ENCODE data around the gene ERN1. TPM values are rescaled to one million over a fixed set of nuclear protein-coding genes. Genes with fewer than 3 reads are reported as not detected.

The ERN1 gene
- total RNA-seq, 2 donors from 2014 or later = 23.7 to 24.1 TPM

DNA sequence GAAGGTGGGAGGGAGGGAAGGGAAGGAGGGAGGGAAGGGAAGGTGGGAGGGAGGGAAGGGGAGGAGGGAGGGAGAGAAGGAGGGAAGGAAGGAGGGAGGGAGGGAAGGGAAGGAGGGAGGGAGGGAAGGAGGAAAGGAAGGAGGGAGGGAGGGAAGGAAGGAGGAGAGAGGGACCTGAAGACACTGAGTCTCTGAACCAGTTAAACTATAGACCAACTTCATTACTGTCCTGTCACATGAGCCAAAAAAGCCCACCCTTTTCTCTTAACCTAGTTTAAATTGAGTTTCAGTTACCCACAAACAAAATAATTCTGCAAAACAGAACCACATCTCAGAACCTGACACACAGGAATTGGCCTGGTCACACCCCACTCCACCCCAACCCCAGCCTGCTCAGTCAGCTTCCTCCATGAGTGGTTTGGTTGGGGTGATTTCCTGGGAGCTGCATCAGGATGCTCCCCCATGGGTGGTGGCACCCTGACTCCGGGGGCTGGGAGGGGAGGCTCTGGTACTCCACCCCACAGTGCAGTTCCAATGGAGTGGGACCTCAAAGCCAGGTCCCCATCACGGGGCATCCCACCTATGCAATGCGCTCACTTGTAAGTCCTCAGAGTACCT lies 136.5 kb downstream of the ERN1 start:
- Mint-ChIP-seq H3K9me3 (no peaks in the 10 kb centered on the region), H3K27ac (no peak overlapping the region), H3K36me3 (no peaks in the 10 kb centered on the region)
- peak in 1 of 2 donors; percentile 51 for DNase-seq (ENCODE audit: low spot score in 2 of 2)
- ATAC-seq = no peak

DNA sequence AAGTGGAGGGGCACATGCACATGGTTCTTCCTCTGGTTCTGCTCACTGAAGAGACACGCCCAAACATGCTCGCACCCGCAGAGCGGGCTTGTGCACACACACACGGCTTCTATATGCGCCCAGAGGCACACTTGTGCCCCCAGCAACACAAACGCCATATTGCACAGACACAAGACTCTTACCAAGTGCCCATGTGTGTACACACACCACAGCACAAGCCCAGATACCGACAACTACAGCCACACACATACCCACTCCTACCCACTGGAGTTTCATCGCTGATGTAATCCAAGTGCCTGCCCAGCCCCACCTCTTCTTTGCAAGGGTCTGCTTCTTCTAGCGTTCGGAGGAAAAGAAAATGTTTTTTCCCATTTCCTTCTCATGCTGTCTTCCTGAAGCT lies 138.3 kb downstream of the ERN1 start:
- Mint-ChIP-seq H3K9me3 (no peaks in the 10 kb centered on the region), H3K36me3 (no peaks in the 10 kb centered on the region), H3K27ac (peak overlapping the region in 1 of 2 donors; percentile 76)
- ATAC-seq (no peak), DNase-seq (ENCODE audit: low spot score in 2 of 2) (no peak)

DNA sequence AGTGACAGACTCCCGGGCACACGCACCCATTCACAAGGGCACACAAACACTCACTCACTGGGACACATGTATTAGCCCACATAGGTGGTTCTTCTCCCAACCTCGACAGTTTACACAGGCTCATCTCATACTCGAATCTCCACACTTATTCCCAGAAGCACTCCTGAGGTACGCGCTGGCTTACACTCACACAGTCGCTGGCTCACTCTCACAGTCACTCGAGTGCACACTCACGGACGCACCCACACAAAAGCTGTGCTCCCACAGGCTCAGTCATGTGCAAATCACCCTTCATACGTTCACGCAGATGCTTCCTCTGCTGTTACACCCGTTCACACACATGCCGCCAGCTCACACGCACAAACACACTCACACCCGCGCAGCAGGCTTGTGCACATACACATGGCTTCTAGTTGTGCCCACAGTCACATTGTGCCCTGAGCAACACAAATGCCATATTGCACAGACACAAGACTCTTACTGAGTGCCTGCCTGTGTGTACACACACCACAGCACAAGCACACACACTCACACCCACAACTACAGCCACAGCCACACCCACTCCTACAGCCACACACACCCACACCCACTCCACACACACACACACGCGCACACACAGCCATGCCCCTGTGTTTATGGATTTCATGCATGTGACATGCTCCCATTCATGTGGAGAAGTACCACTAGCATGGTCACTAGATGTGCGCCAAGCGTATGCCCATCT lies 140.2 kb downstream of the ERN1 start:
- DNase-seq (ENCODE audit: low spot score in 2 of 2) (no peak), ATAC-seq (no peak)
- Mint-ChIP-seq H3K27ac (no peak overlapping the region), H3K36me3 (no peaks in the 10 kb centered on the region), H3K9me3 (no peaks in the 10 kb centered on the region)

Other genes with a start within 250 kb of the ERN1 start
- not detected for gene GH2, start 248.2 kb downstream of the ERN1 start, total RNA-seq
- gene CSH1, start 233.6 kb downstream of the ERN1 start, total RNA-seq = 1 to 10 TPM; 8.3 to 8.9 TPM
- under 1 TPM in 1 of 2 donors, not detected in 1; 0.31 TPM for gene CSHL1, start 218.9 kb downstream of the ERN1 start, total RNA-seq
- 1 to 10 TPM in 1 of 2 donors, not detected in 1; 1.0 TPM for gene GH1, start 211.3 kb downstream of the ERN1 start, total RNA-seq
- 10 to 100 TPM; 28.7 to 52.6 TPM for gene CD79B, start 197.8 kb downstream of the ERN1 start, total RNA-seq
- gene SCN4A, start 157.2 kb downstream of the ERN1 start, total RNA-seq = under 1 TPM in 1 of 2 donors, not detected in 1; 0.10 TPM
- 1 to 10 TPM in 1 of 2 donors, under 1 TPM in 1; 0.86 to 1.8 TPM for gene PRR29, start 131.8 kb downstream of the ERN1 start, total RNA-seq
- 10 to 100 TPM; 21.9 to 45.2 TPM for gene ICAM2, start 109.5 kb downstream of the ERN1 start, total RNA-seq
- gene TEX2, start 133.1 kb upstream of the ERN1 start, total RNA-seq = 10 to 100 TPM; 12.1 to 14.7 TPM

Data from activated naive CD4-positive, alpha-beta T cell treated with anti-CD3 and anti-CD28 coated beads, Interleukin-2, amount 50 U/mL, for 72 hours (primary cell).